Adrenal gland (tissue), 5 donors: Measurements from ENCODE around the gene CHRNB4.

Experiments used
- POLR2A ChIP-seq, 2 donors: fragments of 450-650 bp; IDR thresholded peaks; one replicate each; pipeline ENCODE4 v1.6.1; 2017; ENCODE audit warnings: antibody characterized with exemption in 2 of 2, mild to moderate bottlenecking in 2 of 2, moderate library complexity in 1 of 2
- TF ChIP-seq, protein P1 (sequence below), 6 experiments: fragments of 450-650 bp in 4 of 6; fragments of 200-600 bp in 2 of 6; sonication (generic) in 1 of 6; IDR thresholded peaks; 1 replicate in 5 of 6; 2 replicates in 1 of 6; pipeline versions ENCODE4 v1.5.1 to v1.8.0; 2016 to 2021; ENCODE audit warnings: antibody characterized with exemption in 6 of 6, mild to moderate bottlenecking in 2 of 6, moderate library complexity in 1 of 6
- donor health status: DM: no; HTN: no; CAD: no.

DNA sequence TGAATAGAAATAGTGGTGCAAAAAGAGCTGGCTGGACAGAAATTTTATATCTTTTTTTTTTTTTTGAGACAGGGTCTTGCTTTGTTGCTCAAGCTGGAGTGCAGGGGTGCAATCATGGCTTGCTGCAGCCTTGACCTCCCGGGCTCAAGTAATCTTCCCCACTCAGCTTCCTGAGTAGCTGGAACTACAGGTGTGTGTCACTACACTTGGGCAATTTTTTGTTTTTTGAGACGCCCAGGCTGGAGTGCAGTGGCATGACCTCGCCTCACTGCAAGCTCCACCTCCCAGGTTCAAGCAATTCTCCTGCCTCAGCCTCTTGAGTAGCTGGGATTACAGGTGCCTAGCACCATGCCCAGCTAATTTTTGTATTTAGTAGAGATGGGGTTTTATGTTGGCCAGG lies 42.7 kb downstream of the CHRNB4 start:
- TF ChIP-seq, protein P1, sequence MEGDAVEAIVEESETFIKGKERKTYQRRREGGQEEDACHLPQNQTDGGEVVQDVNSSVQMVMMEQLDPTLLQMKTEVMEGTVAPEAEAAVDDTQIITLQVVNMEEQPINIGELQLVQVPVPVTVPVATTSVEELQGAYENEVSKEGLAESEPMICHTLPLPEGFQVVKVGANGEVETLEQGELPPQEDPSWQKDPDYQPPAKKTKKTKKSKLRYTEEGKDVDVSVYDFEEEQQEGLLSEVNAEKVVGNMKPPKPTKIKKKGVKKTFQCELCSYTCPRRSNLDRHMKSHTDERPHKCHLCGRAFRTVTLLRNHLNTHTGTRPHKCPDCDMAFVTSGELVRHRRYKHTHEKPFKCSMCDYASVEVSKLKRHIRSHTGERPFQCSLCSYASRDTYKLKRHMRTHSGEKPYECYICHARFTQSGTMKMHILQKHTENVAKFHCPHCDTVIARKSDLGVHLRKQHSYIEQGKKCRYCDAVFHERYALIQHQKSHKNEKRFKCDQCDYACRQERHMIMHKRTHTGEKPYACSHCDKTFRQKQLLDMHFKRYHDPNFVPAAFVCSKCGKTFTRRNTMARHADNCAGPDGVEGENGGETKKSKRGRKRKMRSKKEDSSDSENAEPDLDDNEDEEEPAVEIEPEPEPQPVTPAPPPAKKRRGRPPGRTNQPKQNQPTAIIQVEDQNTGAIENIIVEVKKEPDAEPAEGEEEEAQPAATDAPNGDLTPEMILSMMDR (IDR thresholded peaks at IDR 0.05): no peak
- no peak for TF ChIP-seq POLR2A (IDR thresholded peaks at IDR 0.05)
